IPS-11a (cell line): ENCODE results near the gene SPG11.

Experiments
- H3K4me3 ChIP-seq: one replicate; pipeline ENCODE4 v1.5.1; 2013; ENCODE audit warnings: low read depth, low read length, control low read depth

The SPG11 gene

GRCh38 chr15:44529864-44530604 lies 133.4 kb downstream of the SPG11 start:
- H3K4me3 ChIP-seq = no peak overlapping the region

- no peak overlapping the region for H3K4me3 ChIP-seq
These were observed 136.2 kb downstream of the SPG11 start for GRCh38 chr15:44527241-44527640.

- H3K4me3 ChIP-seq = no peak overlapping the region
These were observed 138.4 kb downstream of the SPG11 start for GRCh38 chr15:44525018-44525417.

GRCh38 chr15:44519537-44519936 lies 143.9 kb downstream of the SPG11 start:
- no peak overlapping the region for H3K4me3 ChIP-seq

GRCh38 chr15:44516436-44516835 lies 147.0 kb downstream of the SPG11 start:
- no peak overlapping the region for H3K4me3 ChIP-seq
